Neural cell (in vitro differentiated cells): Measurements from ENCODE around the gene ATP23. TPM values are rescaled to one million over a fixed set of nuclear protein-coding genes. Genes with fewer than 3 reads are reported as not detected.

Experiments
- H2AFZ ChIP-seq: fragments of 200-600, 300-800 bp; sonication (generic), shearing (Covaris generic); 2 replicates; pipeline ENCODE4 v1.6.0; 2014; ENCODE audit warnings: low read depth, mild to moderate bottlenecking, antibody characterized with exemption, low read length, moderate library complexity
- H3F3A ChIP-seq: fragments of 200-600 bp; shearing (Covaris generic); 2 replicates; pipeline ENCODE4 v1.6.1; 2016; ENCODE audit warnings: mild to moderate bottlenecking, moderate library complexity, mixed read lengths, antibody characterized with exemption, low read length; ENCODE audit not compliant: insufficient read depth, poor library complexity, severe bottlenecking
- H3K27ac ChIP-seq: fragments of 200-600, 300-800 bp; sonication (generic), shearing (Covaris generic); 2 replicates; pipeline ENCODE4 v1.5.1; 2014; ENCODE audit warnings: mild to moderate bottlenecking, low read length, moderate library complexity
- H3K27me3 ChIP-seq: fragments of 300-800, 200-600 bp; sonication (generic), shearing (Covaris generic); 2 replicates; pipeline ENCODE4 v1.6.0; 2014; ENCODE audit warnings: mild to moderate bottlenecking, low read depth, low read length, moderate library complexity; ENCODE audit not compliant: insufficient read depth
- H3K36me3 ChIP-seq: fragments of 300-800, 200-600 bp; sonication (generic), shearing (Covaris generic); 2 replicates; pipeline ENCODE4 v1.5.1; 2014; ENCODE audit warnings: mild to moderate bottlenecking, antibody characterized with exemption, low read length, moderate library complexity; ENCODE audit not compliant: insufficient read depth
- H3K4me2 ChIP-seq: fragments of 300-800, 200-600 bp; sonication (generic), shearing (Covaris generic); 2 replicates; pipeline ENCODE4 v1.6.0; 2014; ENCODE audit warnings: mild to moderate bottlenecking, low read length
- H3K4me3 ChIP-seq: fragments of 300-800, 200-600 bp; sonication (generic), shearing (Covaris generic); 2 replicates; pipeline ENCODE4 v1.5.1; 2014; ENCODE audit warnings: mild to moderate bottlenecking, low read length, moderate library complexity
- H3K79me2 ChIP-seq: fragments of 200-600 bp; shearing (Covaris generic); replicated peaks from 2 replicates; pipeline ENCODE4 v1.6.0; 2014; ENCODE audit warnings: mild to moderate bottlenecking, low read length, moderate library complexity; ENCODE audit not compliant: insufficient read depth
- H3K9ac ChIP-seq: fragments of 300-800, 200-600 bp; sonication (generic), shearing (Covaris generic); 2 replicates; pipeline ENCODE4 v1.6.1; 2016; ENCODE audit warnings: mild to moderate bottlenecking, low read length, mixed read lengths
- H3K9me2 ChIP-seq: fragments of 200-600 bp; shearing (Covaris generic); 2 replicates; pipeline ENCODE4 v1.6.1; 2016; ENCODE audit warnings: mild to moderate bottlenecking, low read length, mixed read lengths; ENCODE audit not compliant: insufficient read depth
- H3K9me3 ChIP-seq: fragments of 200-600, 300-800 bp; sonication (generic), shearing (Covaris generic); 2 replicates; pipeline ENCODE4 v1.6.1; 2016; ENCODE audit warnings: mild to moderate bottlenecking, mixed run types, low read length, moderate library complexity, mixed read lengths
- H4K20me1 ChIP-seq: fragments of 200-600 bp; shearing (Covaris generic); 2 replicates; pipeline ENCODE4 v1.6.1; 2016; ENCODE audit warnings: mild to moderate bottlenecking, mixed run types; ENCODE audit not compliant: insufficient read depth
- CTCF ChIP-seq: fragments of 450-650 bp; IDR thresholded peaks from 2 replicates; pipeline ENCODE4 v1.5.1; 2014; ENCODE audit warnings: antibody characterized with exemption, mild to moderate bottlenecking, moderate library complexity; ENCODE audit not compliant: poor library complexity, severe bottlenecking
- EP300 ChIP-seq: fragments of 450-650 bp; conservative IDR thresholded peaks from 2 replicates; pipeline ENCODE4 v1.6.1; 2014; ENCODE audit warnings: antibody characterized with exemption, mild to moderate bottlenecking, moderate library complexity; ENCODE audit not compliant: poor library complexity, severe bottlenecking
- EZH2 ChIP-seq: fragments of 200-600, 300-800 bp; shearing (Covaris generic), sonication (generic); IDR thresholded peaks from 2 replicates; pipeline ENCODE4 v1.6.1; 2014; ENCODE audit warnings: antibody characterized with exemption, low read length, borderline replicate concordance, mild to moderate bottlenecking; ENCODE audit not compliant: insufficient read depth, poor library complexity, severe bottlenecking
- MXI1 ChIP-seq: fragments of 450-650 bp; conservative IDR thresholded peaks from 2 replicates; pipeline ENCODE4 v1.6.1; 2014; ENCODE audit warnings: antibody characterized with exemption, mild to moderate bottlenecking; ENCODE audit not compliant: poor library complexity, severe bottlenecking
- POLR2AphosphoS5 ChIP-seq: IDR thresholded peaks from 2 replicates; pipeline ENCODE4 v1.6.1; 2012
- RAD21 ChIP-seq: fragments of 450-650 bp; conservative IDR thresholded peaks from 2 replicates; pipeline ENCODE4 v1.6.1; 2014; ENCODE audit warnings: antibody characterized with exemption, mild to moderate bottlenecking, moderate library complexity
- SMC3 ChIP-seq: fragments of 450-650 bp; conservative IDR thresholded peaks from 2 replicates; pipeline ENCODE4 v1.6.1; 2014; ENCODE audit warnings: antibody characterized with exemption, mild to moderate bottlenecking, moderate library complexity; ENCODE audit not compliant: poor library complexity
- TAF1 ChIP-seq: IDR thresholded peaks from 2 replicates; pipeline ENCODE4 v1.6.1; 2012; ENCODE audit warnings: low read depth
- polyA plus RNA-seq: library from polyadenylated mRNA; depleted of rRNA; stranded (reverse); fragments of >200 nt; gene quantifications from 2 replicates; pipeline ENCODE4 v1.2.3, GENCODE V29; 2014
- TF ChIP-seq, protein P1 (sequence below): IDR thresholded peaks from 2 replicates; pipeline ENCODE4 v1.6.1; 2012; ENCODE audit warnings: borderline replicate concordance

Gene ATP23
- polyA plus RNA-seq, 1 donor from 2014 or later: 5.7 TPM

- Histone ChIP-seq H2AFZ (no peak overlapping the region), H3K9me3 (no peaks in the 10 kb centered on the region), H3K9ac (no peak overlapping the region), H3K4me3 (no peak overlapping the region), H3K27ac (no peak overlapping the region), H3K27me3 (no peaks in the 10 kb centered on the region), H3F3A (no peaks in the 10 kb centered on the region), H4K20me1 (no peaks in the 10 kb centered on the region), H3K79me2 (no peaks in the 10 kb centered on the region), H3K9me2 (no peaks in the 10 kb centered on the region), H3K36me3 (no peaks in the 10 kb centered on the region), H3K4me2 (no peak overlapping the region)
- TF ChIP-seq EP300 (no peak), CTCF (no peak), POLR2AphosphoS5 (no peak), SMC3 (no peak), EZH2 (no peak), MXI1 (no peak), TAF1 (no peak), RAD21 (no peak)
- TF ChIP-seq, protein P1, sequence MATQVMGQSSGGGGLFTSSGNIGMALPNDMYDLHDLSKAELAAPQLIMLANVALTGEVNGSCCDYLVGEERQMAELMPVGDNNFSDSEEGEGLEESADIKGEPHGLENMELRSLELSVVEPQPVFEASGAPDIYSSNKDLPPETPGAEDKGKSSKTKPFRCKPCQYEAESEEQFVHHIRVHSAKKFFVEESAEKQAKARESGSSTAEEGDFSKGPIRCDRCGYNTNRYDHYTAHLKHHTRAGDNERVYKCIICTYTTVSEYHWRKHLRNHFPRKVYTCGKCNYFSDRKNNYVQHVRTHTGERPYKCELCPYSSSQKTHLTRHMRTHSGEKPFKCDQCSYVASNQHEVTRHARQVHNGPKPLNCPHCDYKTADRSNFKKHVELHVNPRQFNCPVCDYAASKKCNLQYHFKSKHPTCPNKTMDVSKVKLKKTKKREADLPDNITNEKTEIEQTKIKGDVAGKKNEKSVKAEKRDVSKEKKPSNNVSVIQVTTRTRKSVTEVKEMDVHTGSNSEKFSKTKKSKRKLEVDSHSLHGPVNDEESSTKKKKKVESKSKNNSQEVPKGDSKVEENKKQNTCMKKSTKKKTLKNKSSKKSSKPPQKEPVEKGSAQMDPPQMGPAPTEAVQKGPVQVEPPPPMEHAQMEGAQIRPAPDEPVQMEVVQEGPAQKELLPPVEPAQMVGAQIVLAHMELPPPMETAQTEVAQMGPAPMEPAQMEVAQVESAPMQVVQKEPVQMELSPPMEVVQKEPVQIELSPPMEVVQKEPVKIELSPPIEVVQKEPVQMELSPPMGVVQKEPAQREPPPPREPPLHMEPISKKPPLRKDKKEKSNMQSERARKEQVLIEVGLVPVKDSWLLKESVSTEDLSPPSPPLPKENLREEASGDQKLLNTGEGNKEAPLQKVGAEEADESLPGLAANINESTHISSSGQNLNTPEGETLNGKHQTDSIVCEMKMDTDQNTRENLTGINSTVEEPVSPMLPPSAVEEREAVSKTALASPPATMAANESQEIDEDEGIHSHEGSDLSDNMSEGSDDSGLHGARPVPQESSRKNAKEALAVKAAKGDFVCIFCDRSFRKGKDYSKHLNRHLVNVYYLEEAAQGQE: no peak
Measured at GRCh38 chr12:57993834-57994233, 52.5 kb downstream of the ATP23 start.

- H3K4me3 ChIP-seq: no peak overlapping the region
- H3K9me3 ChIP-seq: peaks cover 4% of the 10 kb centered on the region
- H3K9ac ChIP-seq: no peak overlapping the region
- no peak overlapping the region for H2AFZ ChIP-seq
- H3K9me2 ChIP-seq: no peaks in the 10 kb centered on the region
- H3K79me2 ChIP-seq: no peaks in the 10 kb centered on the region
- no peak overlapping the region for H3K4me2 ChIP-seq
- H3F3A ChIP-seq: no peaks in the 10 kb centered on the region
- no peaks in the 10 kb centered on the region for H3K27me3 ChIP-seq
- H3K27ac ChIP-seq: no peak overlapping the region
- no peaks in the 10 kb centered on the region for H4K20me1 ChIP-seq
- no peak for TF ChIP-seq MXI1
- H3K36me3 ChIP-seq: no peaks in the 10 kb centered on the region
Measured at GRCh38 chr12:57996520-57996919, 55.2 kb downstream of the ATP23 start.

DNA sequence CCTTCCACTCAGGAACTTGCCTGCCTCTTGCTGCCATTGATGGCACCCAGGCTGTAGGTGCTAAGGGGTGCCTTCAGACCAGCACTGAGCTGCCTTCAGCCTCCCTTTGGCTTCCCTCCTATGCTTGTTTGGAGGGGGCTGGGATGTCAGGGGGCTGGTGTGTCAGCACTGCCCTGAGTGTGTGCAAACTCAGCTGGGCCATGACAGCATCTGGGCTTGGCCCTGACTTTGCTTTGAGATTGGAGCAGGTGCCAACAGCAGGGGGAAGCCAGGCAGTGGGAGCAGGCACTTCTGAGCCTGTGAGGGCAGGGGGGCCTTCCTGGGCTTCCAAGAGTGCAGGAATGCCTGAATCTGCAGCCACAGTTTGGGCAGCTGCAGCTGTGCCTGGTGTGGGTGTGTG, 56.9 kb downstream of the ATP23 start:
- no peaks in the 10 kb centered on the region for H3K9me2 ChIP-seq
- no peak overlapping the region for H3K4me3 ChIP-seq
- H3K9ac ChIP-seq: no peak overlapping the region
- no peaks in the 10 kb centered on the region for H3K79me2 ChIP-seq
- no peak overlapping the region for H2AFZ ChIP-seq
- H3K4me2 ChIP-seq: no peak overlapping the region
- H3K36me3 ChIP-seq: no peaks in the 10 kb centered on the region
- H3K9me3 ChIP-seq: peaks cover 4% of the 10 kb centered on the region
- no peaks in the 10 kb centered on the region for H4K20me1 ChIP-seq
- TF ChIP-seq SMC3 (no peak), CTCF (no peak), TAF1 (no peak), POLR2AphosphoS5 (no peak), EZH2 (no peak), RAD21 (no peak), MXI1 (no peak), EP300 (no peak)
- TF ChIP-seq, protein P1: no peak
- no peaks in the 10 kb centered on the region for H3F3A ChIP-seq
- H3K27ac ChIP-seq: no peak overlapping the region
- H3K27me3 ChIP-seq: no peaks in the 10 kb centered on the region
